Stomach (tissue), 9 donors: Measurements from ENCODE around the gene TMEM62. TPM values are rescaled to one million over a fixed set of nuclear protein-coding genes. Genes with fewer than 3 reads are reported as not detected.

Experiments
- DNase-seq, 2 donors: peaks; one replicate each; pipeline versions ENCODE4 v3.0.0 to v3.0.0-alpha.2; 2013 to 2019
- H3K27ac ChIP-seq, 5 donors: fragments of 200-600 bp in 4 of 5; sonication (generic) in 4 of 5; one replicate each; pipeline ENCODE4 v1.5.1; 2013 to 2019; ENCODE audit warnings: mild to moderate bottlenecking in 1 of 5, moderate library complexity in 1 of 5
- H3K27me3 ChIP-seq, 3 donors: fragments of 200-600 bp; sonication (generic); one replicate each; pipeline ENCODE4 v1.5.1; 2017 to 2019; ENCODE audit warnings: mixed run types in 1 of 3
- H3K36me3 ChIP-seq, 4 donors: fragments of 200-600 bp; sonication (generic); 1 replicate in 3 of 4; 2 replicates in 1 of 4; pipeline ENCODE4 v1.5.1; 2016 to 2019
- H3K4me1 ChIP-seq, 4 donors: fragments of 200-600 bp; sonication (generic); one replicate each; pipeline ENCODE4 v1.5.1; 2016 to 2019
- H3K4me3 ChIP-seq, 4 donors: fragments of 200-600 bp; sonication (generic) in 3 of 4; one replicate each; pipeline ENCODE4 v1.5.1; 2016 to 2019; ENCODE audit warnings: mild to moderate bottlenecking in 1 of 4
- H3K9me3 ChIP-seq, 4 donors: fragments of 200-600 bp; sonication (generic); one replicate each; pipeline ENCODE4 v1.5.1; 2016 to 2019
- EP300 ChIP-seq: sonication (generic); formaldehyde crosslinking; IDR thresholded peaks from one replicate; pipeline ENCODE4 v1.6.1; 2017; ENCODE audit warnings: antibody characterized with exemption
- POLR2A ChIP-seq, 4 donors: fragments of 450-650 bp; IDR thresholded peaks; one replicate each; pipeline ENCODE4 v1.6.1; 2016; ENCODE audit warnings: antibody characterized with exemption in 4 of 4, control low read depth in 2 of 4, mild to moderate bottlenecking in 1 of 4, moderate library complexity in 1 of 4
- POLR2AphosphoS5 ChIP-seq, 3 donors: sonication (generic); formaldehyde crosslinking; IDR thresholded peaks; one replicate each; pipeline ENCODE4 v1.6.1; 2016; ENCODE audit warnings: antibody characterized with exemption in 3 of 3
- WGBS, 5 donors: extraction: QIAGEN DNeasy Blood & Tissue Kit in 3 of 5; methylation state at CpG; one replicate each; pipeline versions ENCODE4 v1.1.5 to v1.1.7; 2013 to 2018; 5-methylcytosine and 5-hydroxymethylcytosine counted together
- intact Hi-C: fragments of 100-400 bp; cut with DNase I; formaldehyde crosslinking; loops from one replicate; pipeline ENCODE4 v1.15.1; 2023; ENCODE audit warnings: low total_unique reads
- polyA plus RNA-seq, 3 donors: library from polyadenylated mRNA; stranded (reverse); fragments of 200-250 nt; gene quantifications; one replicate each; pipeline ENCODE4 v1.2.3, GENCODE V29; 2013
- total RNA-seq, 5 donors: library from RNA; depleted of rRNA; stranded (reverse); fragments of >200 nt; gene quantifications; one replicate each; pipeline versions ENCODE4 v1.1.0 to v1.2.3, GENCODE V29; 2014 to 2016
- TF ChIP-seq, protein P1 (sequence below), 7 experiments: fragments of 450-650 bp in 4 of 7; fragments of 200-600 bp in 3 of 7; sonication (generic) in 3 of 7; IDR thresholded peaks; one replicate each; pipeline ENCODE4 v1.5.1; 2016 to 2019; ENCODE audit warnings: antibody characterized with exemption in 7 of 7, control low read depth in 2 of 7, mild to moderate bottlenecking in 1 of 7
- donor health status: healthy with polysubstance abuse.
- donor health status: Bipolar disorder and iron deficiency.
- donor health status: healthy.

The TMEM62 gene
- total and polyA plus RNA-seq, 8 donors = 5.5 to 92.0 (median 33.7) TPM

DNA sequence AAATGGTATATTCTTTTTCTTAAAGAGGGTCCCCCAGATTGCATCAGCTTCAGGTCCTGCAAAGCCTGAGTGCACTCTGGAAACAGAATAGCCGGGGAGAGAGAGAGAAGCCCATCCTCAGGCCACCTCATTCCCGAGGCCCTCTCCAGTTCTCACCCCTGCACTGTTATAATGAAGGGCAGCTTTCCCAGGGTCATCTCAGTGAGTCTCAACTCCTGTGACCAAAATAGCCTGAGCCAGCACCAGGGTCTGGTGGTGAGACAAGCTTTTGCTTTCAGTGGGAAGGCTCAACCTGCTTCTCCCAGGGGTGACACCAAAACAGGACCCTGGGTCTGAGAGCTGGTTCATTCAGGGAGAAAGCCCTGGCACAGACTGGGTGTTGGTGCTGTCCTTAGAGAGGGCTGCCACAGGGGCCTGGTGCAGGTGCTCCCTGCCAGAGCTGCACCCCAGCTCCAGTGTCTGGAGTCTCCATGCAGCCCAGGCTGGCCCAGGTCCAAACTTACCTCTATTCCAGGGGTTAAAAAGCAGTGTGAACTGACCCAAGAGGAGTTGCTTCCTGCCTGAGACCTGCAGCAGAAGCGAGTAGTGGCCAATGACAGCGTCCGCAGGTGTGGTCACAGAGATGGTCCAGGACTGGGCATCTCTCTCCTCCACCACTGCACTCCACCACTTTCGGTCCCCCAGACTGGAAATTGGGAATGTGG, 81.4 kb downstream of the TMEM62 start:
- Histone ChIP-seq H3K27ac (no peak overlapping the region), H3K27me3 (peaks cover 0 to 23% (median 0%) of the 10 kb centered on the region in 3 donors), H3K36me3 (no peaks in the 10 kb centered on the region), H3K4me1 (no peaks in the 10 kb centered on the region), H3K9me3 (no peaks in the 10 kb centered on the region), H3K4me3 (no peak overlapping the region)
- intact Hi-C loops = no loop called here
- no peak for DNase-seq
- TF ChIP-seq, protein P1, sequence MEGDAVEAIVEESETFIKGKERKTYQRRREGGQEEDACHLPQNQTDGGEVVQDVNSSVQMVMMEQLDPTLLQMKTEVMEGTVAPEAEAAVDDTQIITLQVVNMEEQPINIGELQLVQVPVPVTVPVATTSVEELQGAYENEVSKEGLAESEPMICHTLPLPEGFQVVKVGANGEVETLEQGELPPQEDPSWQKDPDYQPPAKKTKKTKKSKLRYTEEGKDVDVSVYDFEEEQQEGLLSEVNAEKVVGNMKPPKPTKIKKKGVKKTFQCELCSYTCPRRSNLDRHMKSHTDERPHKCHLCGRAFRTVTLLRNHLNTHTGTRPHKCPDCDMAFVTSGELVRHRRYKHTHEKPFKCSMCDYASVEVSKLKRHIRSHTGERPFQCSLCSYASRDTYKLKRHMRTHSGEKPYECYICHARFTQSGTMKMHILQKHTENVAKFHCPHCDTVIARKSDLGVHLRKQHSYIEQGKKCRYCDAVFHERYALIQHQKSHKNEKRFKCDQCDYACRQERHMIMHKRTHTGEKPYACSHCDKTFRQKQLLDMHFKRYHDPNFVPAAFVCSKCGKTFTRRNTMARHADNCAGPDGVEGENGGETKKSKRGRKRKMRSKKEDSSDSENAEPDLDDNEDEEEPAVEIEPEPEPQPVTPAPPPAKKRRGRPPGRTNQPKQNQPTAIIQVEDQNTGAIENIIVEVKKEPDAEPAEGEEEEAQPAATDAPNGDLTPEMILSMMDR (IDR thresholded peaks at IDR 0.05) = no peak
- TF ChIP-seq POLR2A (IDR thresholded peaks at IDR 0.05) = no peak
- TF ChIP-seq POLR2AphosphoS5 (IDR thresholded peaks at IDR 0.05) = no peak
- TF ChIP-seq EP300 = no peak
- 79 to 92% (median 88%) methylated on average over 6 of the region's 6 CpGs for WGBS, 5 donors

DNA sequence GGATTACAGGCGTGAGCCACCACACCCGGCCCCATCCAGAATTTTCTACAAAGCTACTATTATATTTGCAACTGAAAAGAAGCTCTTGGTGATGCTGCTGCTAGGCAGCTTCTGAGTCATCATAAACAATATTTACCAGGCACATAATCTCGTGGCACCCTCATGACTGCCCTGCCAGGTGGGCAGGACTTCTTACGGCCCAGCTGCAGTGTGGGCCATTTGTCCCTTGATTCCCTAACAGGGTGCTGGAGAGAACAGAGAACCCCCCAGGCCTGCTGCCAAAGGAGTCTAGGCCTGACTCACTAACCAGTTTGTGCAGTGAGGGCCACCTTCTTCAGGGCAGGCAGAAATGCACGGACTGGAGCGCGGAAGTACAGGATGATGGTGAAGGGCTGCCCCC, 82.6 kb downstream of the TMEM62 start:
- no peak for DNase-seq
- Histone ChIP-seq H3K36me3 (no peaks in the 10 kb centered on the region), H3K4me3 (no peak overlapping the region), H3K27me3 (peaks cover 0 to 16% (median 0%) of the 10 kb centered on the region in 3 donors), H3K27ac (no peak overlapping the region), H3K9me3 (no peaks in the 10 kb centered on the region), H3K4me1 (no peaks in the 10 kb centered on the region)
- intact Hi-C loops = no loop called here
- no peak for TF ChIP-seq POLR2AphosphoS5 (IDR thresholded peaks at IDR 0.05)
- TF ChIP-seq, protein P1 (IDR thresholded peaks at IDR 0.05) = no peak
- no peak for TF ChIP-seq EP300
- TF ChIP-seq POLR2A (IDR thresholded peaks at IDR 0.05) = no peak
- WGBS, 5 donors = 70 to 81% (median 77%) methylated on average over 6 to 7 of the region's 7 CpGs

DNA sequence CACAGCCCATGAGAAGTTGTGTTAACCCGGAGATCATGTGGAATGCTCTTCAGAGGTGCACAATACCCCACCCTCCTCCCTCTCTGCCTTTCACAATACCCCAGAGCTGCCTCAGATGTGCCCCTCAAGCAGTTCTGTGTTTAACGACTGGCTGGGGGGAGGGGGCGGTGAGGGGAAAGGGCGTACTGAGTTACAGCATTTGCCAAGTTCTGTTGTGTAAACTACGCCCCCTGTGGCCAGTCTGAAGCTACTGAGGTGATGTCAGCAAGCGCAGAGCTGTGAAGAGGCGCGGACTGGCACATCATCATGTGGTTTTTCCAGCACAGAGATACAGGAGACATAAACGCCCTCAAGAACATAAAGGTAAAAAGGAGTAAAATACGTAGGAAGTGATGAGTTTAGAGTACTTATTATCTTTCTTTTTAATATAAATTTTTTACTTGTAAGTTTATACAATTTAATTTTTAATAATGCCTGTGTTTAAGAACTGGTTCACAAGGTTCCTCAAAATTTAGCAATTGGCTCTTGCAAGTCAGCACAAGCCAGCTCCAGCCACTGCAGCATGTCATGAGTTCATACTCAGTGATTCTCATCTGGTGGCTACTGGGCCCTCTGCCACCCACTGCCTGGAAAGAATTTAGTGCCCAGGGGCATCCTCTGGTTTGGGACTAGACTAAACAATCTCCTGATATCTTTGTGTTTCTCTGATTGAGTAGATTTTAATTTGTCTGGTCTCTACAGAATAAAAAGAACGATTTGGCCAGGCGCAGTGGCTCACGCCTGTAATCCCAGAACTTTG, 85.7 kb downstream of the TMEM62 start:
- Histone ChIP-seq H3K9me3 (no peaks in the 10 kb centered on the region), H3K4me3 (no peak overlapping the region), H3K27me3 (peaks cover 0 to 8% (median 0%) of the 10 kb centered on the region in 3 donors), H3K27ac (no peak overlapping the region), H3K36me3 (no peaks in the 10 kb centered on the region), H3K4me1 (no peaks in the 10 kb centered on the region)
- TF ChIP-seq EP300 (no peak), POLR2A (IDR thresholded peaks at IDR 0.05) (no peak), POLR2AphosphoS5 (IDR thresholded peaks at IDR 0.05) (no peak)
- TF ChIP-seq, protein P1 (IDR thresholded peaks at IDR 0.05) = no peak
- 49 to 53% (median 49%) methylated on average over 12 to 13 of the region's 13 CpGs for WGBS, 5 donors
- DNase-seq = peak in 1 of 2 donors; percentile 52
- intact Hi-C loops = no loop called here

DNA sequence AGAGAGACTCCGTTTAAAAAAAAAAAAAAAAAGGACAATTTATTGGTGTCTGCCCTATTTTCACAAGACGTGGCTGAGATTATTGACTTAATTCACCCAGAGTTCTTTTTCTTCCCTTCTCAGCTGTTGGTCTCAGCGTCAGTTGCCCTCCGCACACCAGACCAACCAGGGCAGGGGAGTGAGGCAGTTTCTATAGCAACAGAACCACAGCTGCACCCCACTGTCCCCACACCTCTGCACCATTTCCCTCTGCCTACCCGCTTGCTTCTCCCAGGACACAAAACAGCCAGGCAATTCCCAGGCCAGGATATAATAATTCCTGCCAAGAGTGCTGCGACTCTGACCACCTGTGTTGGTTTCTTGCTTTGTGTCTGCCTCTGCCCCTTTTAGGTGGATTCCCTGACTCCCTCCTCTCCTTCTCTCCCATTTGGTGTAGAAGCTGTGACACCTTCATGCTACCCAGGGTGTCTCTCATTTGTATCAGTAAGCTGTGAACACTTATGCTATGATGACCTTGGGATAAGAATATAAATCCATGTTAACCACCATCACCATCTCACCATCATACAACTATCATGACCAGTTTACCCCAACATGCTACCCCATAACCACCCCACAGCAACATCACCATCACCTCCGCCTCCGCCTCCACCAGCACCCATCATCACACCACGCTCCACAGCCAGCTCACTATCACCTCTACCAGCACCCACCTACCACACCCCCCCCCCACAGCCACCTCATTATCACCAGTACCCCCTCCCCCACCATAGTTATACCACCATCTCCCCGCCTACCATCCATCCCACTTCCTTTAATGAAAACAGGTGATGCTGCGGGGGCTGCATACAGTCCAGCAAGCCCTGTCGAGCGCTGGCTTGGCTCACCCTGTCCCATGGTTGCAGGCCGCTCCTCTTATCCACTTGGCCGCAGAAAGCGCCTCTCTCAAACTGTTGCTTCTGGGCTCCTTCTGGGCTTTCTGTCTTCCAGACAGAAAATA, 86.8 kb downstream of the TMEM62 start:
- Histone ChIP-seq H3K4me1 (no peaks in the 10 kb centered on the region), H3K27ac (no peak overlapping the region), H3K36me3 (no peaks in the 10 kb centered on the region), H3K27me3 (peaks cover 0 to 15% (median 0%) of the 10 kb centered on the region in 3 donors), H3K9me3 (no peaks in the 10 kb centered on the region), H3K4me3 (no peak overlapping the region)
- intact Hi-C loops = no loop called here
- TF ChIP-seq POLR2AphosphoS5 (IDR thresholded peaks at IDR 0.05) = no peak
- TF ChIP-seq POLR2A (IDR thresholded peaks at IDR 0.05) = no peak
- TF ChIP-seq, protein P1 (IDR thresholded peaks at IDR 0.05) = no peak
- no peak for TF ChIP-seq EP300
- DNase-seq = no peak
- 85 to 89% (median 88%) methylated on average over 16 of the region's 16 CpGs for WGBS, 5 donors
